ENCODE data around the gene TMEM108. TPM values are rescaled to one million over a fixed set of nuclear protein-coding genes. Genes with fewer than 3 reads are reported as not detected.

Gene TMEM108
- total RNA-seq, 4 donors from 2014 or later = 2.6 to 9.2 (median 4.6) TPM

- TF ChIP-seq CTCF (IDR thresholded peaks at IDR 0.05) = no peak
- no peak for TF ChIP-seq POLR2A (IDR thresholded peaks at IDR 0.05)
- Histone ChIP-seq H3K36me3 (no peaks in the 10 kb centered on the region), H3K4me3 (replicated peaks in 1 of 3) (no peak overlapping the region), H3K9me3 (no peaks in the 10 kb centered on the region), H3K27me3 (no peaks in the 10 kb centered on the region), H3K27ac (no peak overlapping the region), H3K4me1 (no peaks in the 10 kb centered on the region)
- WGBS, 2 donors = 94 to 95% methylated on average over 2 of the region's 2 CpGs
- intact Hi-C loops (cut with DNase I) = no loop called here
- DNase-seq = no peak
Observed at GRCh38 chr3:133360476-133360875, 322.3 kb downstream of the TMEM108 start.

GRCh38 chr3:133361011-133361410 is 322.8 kb downstream of the TMEM108 start:
- no peak overlapping the region for H3K27ac ChIP-seq
- no peaks in the 10 kb centered on the region for H3K36me3 ChIP-seq
- intact Hi-C loops (cut with DNase I) = no loop called here
- TF ChIP-seq POLR2A (IDR thresholded peaks at IDR 0.05) = no peak
- TF ChIP-seq CTCF (IDR thresholded peaks at IDR 0.05) = no peak
- no peaks in the 10 kb centered on the region for H3K9me3 ChIP-seq
- no peaks in the 10 kb centered on the region for H3K4me1 ChIP-seq
- no peak overlapping the region for H3K4me3 ChIP-seq (replicated peaks in 1 of 3)
- 95 to 99% methylated on average over 2 of the region's 2 CpGs for WGBS, 2 donors
- DNase-seq = no peak
- H3K27me3 ChIP-seq = no peaks in the 10 kb centered on the region

- Histone ChIP-seq H3K9me3 (no peaks in the 10 kb centered on the region), H3K4me3 (replicated peaks in 1 of 3) (no peak overlapping the region), H3K4me1 (no peaks in the 10 kb centered on the region), H3K36me3 (no peaks in the 10 kb centered on the region), H3K27ac (no peak overlapping the region), H3K27me3 (no peaks in the 10 kb centered on the region)
- WGBS, 2 donors = 77 to 87% methylated on average over 4 of the region's 4 CpGs
- intact Hi-C loops (cut with DNase I) = no loop called here
- no peak for DNase-seq
- TF ChIP-seq POLR2A (IDR thresholded peaks at IDR 0.05) (no peak), CTCF (IDR thresholded peaks at IDR 0.05) (no peak)
Observed at GRCh38 chr3:133361435-133361834, 323.2 kb downstream of the TMEM108 start.

GRCh38 chr3:133362539-133362938 is 324.3 kb downstream of the TMEM108 start:
- Histone ChIP-seq H3K4me1 (no peaks in the 10 kb centered on the region), H3K4me3 (replicated peaks in 1 of 3) (no peak overlapping the region), H3K9me3 (no peaks in the 10 kb centered on the region), H3K27me3 (no peaks in the 10 kb centered on the region), H3K27ac (no peak overlapping the region), H3K36me3 (no peaks in the 10 kb centered on the region)
- intact Hi-C loops (cut with DNase I) = no loop called here
- 88 to 90% methylated on average over 4 of the region's 4 CpGs for WGBS, 2 donors
- no peak for TF ChIP-seq POLR2A (IDR thresholded peaks at IDR 0.05)
- no peak for TF ChIP-seq CTCF (IDR thresholded peaks at IDR 0.05)
- DNase-seq = no peak

GRCh38 chr3:133364704-133365103 is 326.5 kb downstream of the TMEM108 start:
- intact Hi-C loops (cut with DNase I) = no loop called here
- TF ChIP-seq CTCF (IDR thresholded peaks at IDR 0.05) (no peak), POLR2A (IDR thresholded peaks at IDR 0.05) (no peak)
- WGBS, 2 donors = 89 to 96% methylated on average over 4 of the region's 4 CpGs

More at GRCh38 chr3:133364704-133365103, 326.5 kb downstream of the TMEM108 start:
- Histone ChIP-seq H3K4me1 (no peaks in the 10 kb centered on the region), H3K27ac (no peak overlapping the region), H3K4me3 (replicated peaks in 1 of 3) (no peak overlapping the region), H3K27me3 (no peaks in the 10 kb centered on the region), H3K36me3 (no peaks in the 10 kb centered on the region), H3K9me3 (no peaks in the 10 kb centered on the region)
- no peak for DNase-seq

Measured in thyroid gland (tissue), 4 donors.